Astrocyte of the cerebellum (primary cell): Measurements from ENCODE around the gene SRRM2.
"Not testable (repeated sequence)": the region's sequence is repeated elsewhere in the genome, so short reads cannot be mapped to it uniquely, and the experiment has no call there.

Source experiments
- DNase-seq: peaks from one replicate; pipeline ENCODE4 v3.0.0-alpha.2; 2011; ENCODE audit warnings: low read depth
- H3K4me3 ChIP-seq: 2 replicates; pipeline ENCODE4 v1.5.1; 2011; ENCODE audit warnings: mild to moderate bottlenecking, low read depth, low read length, moderate library complexity
- in situ Hi-C: cut with HindIII; loops from 2 replicates; pipeline ENCODE4 v1.10.0; 2017; ENCODE audit warnings: low sequenced_read_pairs
- TF ChIP-seq, protein P1 (sequence below): IDR thresholded peaks from 2 replicates; pipeline ENCODE4 v1.5.1; 2012; ENCODE audit warnings: low read length, low read depth, moderate library complexity, mild to moderate bottlenecking; ENCODE audit errors: missing control alignments

Gene SRRM2

DNA sequence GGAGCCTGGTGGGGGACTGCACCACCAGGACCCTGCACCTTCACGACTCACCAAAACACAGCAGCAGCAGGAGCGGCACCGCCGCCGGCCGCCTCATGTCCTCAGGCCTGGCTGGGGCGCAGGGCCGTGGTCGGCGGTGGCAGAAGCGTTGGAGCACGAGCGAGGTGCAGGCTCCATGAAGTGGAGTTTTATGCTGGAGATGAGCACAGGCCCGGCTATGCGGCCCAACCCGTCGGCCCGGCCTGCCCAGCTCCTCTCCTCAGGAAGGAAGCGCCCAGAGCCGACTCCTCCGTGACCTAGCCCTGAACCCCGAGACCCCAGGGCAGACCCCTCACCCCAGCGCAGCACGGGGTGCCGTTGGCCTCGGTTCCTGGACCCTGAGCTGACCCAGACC lies 32.4 kb upstream of the SRRM2 start, which contains the start of gene PRSS27:
TSS of gene PRSS27 (minus strand) at position 161 of the 394 bp plus-strand sequence. CDS start at position 97, 64 bp downstream.
- TF ChIP-seq, protein P1, sequence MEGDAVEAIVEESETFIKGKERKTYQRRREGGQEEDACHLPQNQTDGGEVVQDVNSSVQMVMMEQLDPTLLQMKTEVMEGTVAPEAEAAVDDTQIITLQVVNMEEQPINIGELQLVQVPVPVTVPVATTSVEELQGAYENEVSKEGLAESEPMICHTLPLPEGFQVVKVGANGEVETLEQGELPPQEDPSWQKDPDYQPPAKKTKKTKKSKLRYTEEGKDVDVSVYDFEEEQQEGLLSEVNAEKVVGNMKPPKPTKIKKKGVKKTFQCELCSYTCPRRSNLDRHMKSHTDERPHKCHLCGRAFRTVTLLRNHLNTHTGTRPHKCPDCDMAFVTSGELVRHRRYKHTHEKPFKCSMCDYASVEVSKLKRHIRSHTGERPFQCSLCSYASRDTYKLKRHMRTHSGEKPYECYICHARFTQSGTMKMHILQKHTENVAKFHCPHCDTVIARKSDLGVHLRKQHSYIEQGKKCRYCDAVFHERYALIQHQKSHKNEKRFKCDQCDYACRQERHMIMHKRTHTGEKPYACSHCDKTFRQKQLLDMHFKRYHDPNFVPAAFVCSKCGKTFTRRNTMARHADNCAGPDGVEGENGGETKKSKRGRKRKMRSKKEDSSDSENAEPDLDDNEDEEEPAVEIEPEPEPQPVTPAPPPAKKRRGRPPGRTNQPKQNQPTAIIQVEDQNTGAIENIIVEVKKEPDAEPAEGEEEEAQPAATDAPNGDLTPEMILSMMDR, result no peak
- peak within 1 kb of the TSS; percentile 56 for H3K4me3 ChIP-seq
- in situ Hi-C loops, result no loop called here
- no peak for DNase-seq

DNA sequence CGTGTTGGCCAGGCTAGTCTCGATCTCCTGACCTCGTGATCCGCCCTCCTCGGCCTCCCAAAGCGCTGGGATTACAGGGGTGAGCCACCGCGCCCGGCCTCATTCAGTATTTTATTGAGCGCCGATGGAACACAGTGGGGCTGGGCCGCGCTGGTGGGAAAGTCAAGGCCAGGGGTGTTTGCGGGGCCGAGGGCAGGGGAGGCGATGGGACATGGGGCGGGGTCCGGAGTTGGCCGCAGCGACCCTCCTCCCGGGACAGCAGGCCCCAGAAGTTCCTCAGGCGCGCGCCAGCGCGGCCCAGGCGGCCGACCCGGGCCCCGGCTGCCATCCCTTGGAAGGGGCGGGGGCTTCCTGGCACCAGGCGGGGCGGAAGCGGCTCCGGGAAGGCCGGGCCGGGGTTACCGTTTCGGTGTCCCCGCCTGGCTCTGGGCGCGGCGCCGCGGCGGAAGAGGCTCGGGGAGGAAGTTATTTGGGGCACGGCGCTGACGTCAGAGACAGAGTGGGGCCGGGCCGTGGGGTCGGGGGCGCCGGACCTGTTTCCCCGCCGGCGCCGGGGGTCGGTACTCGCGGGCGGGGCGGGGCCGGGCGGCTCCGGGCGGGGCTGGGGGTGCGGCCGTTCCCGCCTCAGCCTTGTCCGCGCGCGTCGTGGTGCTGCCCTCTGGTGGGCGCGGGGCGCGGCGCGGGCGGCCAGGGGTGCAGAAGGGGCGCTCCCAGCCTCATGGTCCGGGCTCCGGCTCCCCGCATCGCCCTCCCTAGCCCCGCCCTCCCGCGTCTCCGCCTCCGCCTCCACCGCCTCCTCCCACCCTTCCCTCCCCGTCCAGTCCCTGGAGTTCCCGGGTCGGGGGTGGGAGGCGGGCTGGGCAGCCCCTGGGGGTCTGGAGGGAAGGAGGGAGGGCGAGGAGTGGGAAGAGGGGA lies 31.5 kb upstream of the SRRM2 start:
- H3K4me3 ChIP-seq, result peak overlapping the region; percentile 56
- in situ Hi-C loops, result no loop called here
- DNase-seq, result peak; percentile 43
- TF ChIP-seq, protein P1, result peak; percentile 50

DNA sequence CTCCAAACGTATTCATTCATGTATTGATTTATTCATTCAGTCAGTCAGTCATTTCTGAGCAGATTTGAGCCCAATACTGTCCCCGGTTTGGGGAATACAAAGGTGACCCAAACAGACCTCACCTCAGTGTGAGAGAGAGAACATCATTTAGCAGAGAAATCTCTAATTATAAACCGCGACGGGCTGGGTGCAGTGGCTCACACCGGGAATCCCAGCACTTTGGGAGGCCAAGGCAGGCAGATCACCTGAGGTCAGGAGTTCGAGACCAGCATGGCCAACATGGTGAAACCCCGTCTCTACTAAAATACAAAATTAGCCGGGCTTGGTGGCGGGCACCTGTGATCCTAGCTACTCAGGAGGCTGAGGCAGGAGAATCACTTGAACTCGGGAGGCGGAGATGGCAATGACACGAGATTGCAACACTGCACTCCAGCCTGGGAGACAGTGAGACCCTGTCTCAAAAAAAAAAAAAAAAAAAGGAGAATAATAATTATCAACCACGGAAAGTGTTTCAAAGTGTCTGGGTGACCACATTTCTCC lies 30.7 kb upstream of the SRRM2 start:
- H3K4me3 ChIP-seq, result peak overlapping the region; percentile 56
- in situ Hi-C loops, DNase-seq: not testable (repeated sequence)

DNA sequence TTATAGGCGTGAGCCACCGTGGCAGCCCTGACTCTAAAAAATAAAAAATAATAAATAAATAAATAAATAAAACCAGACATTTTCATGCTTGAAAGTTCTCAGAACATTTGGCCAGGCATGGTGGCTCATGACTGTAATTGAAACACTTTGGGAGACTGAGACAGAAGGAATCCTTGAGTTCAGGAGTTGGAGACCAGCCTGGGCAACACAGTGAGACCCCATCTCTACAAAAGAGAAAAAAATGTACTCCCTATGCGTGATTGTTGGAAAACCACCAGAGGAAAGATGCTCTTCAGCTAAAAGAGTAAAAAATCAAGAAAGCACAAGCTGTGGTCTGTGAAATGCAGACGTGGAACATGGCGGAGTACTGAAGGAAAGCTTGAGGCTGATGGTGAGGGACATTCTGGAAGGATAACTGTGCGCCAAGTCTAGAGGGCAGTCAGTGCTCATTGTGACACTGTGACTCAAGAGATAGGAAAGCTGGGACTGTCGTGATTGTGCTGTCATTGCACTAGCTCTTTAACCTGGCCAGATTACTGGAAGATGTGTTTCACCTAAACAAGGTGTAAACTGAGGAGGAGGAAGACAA lies 28.3 kb upstream of the SRRM2 start:
- DNase-seq, result no peak
- TF ChIP-seq, protein P1, result no peak
- H3K4me3 ChIP-seq, result no peak overlapping the region
- in situ Hi-C loops, result no loop called here

DNA sequence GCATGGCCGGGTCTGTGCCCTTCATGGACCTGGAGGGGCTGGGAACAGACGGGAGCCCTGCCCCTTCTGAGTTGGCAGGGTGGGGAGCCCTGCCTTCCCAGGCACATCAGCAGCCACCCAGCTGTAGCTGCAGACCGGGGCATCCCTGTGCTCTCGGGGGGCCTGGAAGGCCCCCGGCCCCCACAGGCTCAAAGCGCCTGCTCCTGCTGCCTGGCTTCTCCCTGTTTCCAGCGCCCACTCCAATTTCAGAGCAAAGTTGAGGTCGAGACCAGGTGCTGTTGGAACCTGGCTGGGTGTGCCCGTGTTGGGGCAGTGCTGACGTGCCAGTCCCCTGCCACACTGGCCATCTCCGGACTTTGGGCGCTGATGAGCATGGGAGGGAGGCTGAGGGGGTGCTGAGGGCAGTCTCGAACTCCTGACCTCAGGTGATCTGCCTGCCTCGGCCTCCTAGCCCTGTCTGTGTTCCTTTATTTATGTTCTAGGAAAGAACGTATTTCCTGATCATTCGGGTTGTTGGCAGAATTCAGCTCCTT lies 27.6 kb upstream of the SRRM2 start:
- no peak for DNase-seq
- in situ Hi-C loops, result no loop called here
- TF ChIP-seq, protein P1, result no peak
- no peak overlapping the region for H3K4me3 ChIP-seq

DNA sequence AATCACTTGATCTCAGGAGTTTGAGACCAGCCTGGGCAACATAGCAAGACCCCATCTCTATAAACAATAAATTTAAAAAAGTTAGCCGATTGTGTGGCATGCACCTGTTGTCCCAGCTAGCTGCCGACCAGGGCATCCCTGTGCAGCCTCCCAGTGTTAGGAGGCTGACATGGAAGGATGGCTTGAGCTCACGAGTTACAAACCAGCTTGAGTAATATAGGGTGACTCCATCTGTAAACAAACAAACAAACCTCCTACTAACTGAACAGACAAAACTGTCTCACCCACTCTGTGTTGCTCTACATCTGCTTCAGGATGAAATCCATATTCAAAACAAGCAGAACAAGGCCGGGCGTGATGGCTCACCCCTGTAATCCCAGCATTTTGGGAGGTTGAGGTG lies 25.5 kb upstream of the SRRM2 start:
- no peak for DNase-seq
- no peak overlapping the region for H3K4me3 ChIP-seq
- TF ChIP-seq, protein P1, result no peak
- in situ Hi-C loops, result no loop called here
